Esophagus squamous epithelium (tissue), 4 donors: ENCODE measurements around the gene CPXM2.

ENCODE experiments used
- POLR2A ChIP-seq, 4 donors: fragments of 450-650 bp; IDR thresholded peaks; one replicate each; pipeline ENCODE4 v1.6.1; 2017; ENCODE audit warnings: antibody characterized with exemption in 4 of 4, mild to moderate bottlenecking in 4 of 4, moderate library complexity in 3 of 4
- TF ChIP-seq, protein P1 (sequence below), 6 experiments: fragments of 450-650 bp in 4 of 6; fragments of 200-600 bp in 2 of 6; sonication (generic) in 2 of 6; IDR thresholded peaks; one replicate each; pipeline ENCODE4 v1.5.1; 2016 to 2019; ENCODE audit warnings: antibody characterized with exemption in 6 of 6, mild to moderate bottlenecking in 4 of 6, moderate library complexity in 4 of 6

DNA sequence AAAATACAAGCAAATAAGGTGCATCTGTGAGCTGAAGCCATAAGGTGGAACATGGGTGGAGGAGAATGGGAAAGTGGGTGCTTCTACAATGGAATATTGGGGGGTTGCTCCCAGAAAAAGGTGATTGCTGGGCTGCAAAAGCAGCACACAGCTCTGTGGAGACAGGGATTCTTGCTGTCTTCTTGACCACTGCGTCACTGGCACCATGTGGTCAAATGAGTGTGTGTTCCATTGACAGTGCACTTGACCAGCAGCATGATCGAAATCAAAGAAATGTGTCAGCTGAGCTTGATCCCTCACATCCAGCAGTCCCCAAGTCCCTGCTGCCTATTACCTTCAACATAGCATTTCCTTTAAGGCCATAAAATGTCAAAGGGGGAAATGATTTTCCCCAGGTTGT lies 169.3 kb downstream of the CPXM2 start:
- TF ChIP-seq, protein P1, sequence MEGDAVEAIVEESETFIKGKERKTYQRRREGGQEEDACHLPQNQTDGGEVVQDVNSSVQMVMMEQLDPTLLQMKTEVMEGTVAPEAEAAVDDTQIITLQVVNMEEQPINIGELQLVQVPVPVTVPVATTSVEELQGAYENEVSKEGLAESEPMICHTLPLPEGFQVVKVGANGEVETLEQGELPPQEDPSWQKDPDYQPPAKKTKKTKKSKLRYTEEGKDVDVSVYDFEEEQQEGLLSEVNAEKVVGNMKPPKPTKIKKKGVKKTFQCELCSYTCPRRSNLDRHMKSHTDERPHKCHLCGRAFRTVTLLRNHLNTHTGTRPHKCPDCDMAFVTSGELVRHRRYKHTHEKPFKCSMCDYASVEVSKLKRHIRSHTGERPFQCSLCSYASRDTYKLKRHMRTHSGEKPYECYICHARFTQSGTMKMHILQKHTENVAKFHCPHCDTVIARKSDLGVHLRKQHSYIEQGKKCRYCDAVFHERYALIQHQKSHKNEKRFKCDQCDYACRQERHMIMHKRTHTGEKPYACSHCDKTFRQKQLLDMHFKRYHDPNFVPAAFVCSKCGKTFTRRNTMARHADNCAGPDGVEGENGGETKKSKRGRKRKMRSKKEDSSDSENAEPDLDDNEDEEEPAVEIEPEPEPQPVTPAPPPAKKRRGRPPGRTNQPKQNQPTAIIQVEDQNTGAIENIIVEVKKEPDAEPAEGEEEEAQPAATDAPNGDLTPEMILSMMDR (IDR thresholded peaks at IDR 0.05), result no peak
- no peak for TF ChIP-seq POLR2A (IDR thresholded peaks at IDR 0.05)
